IPS-20b (cell line): Measurements from ENCODE around the gene NEU1.
A peak's percentile ranks its signal among the peaks of the same experiment; 100 is the strongest.

Experiments used
- H3K27ac ChIP-seq: one replicate; pipeline ENCODE4 v1.5.1; 2013; ENCODE audit warnings: low read length
- H3K27me3 ChIP-seq: 2 replicates; pipeline ENCODE4 v1.6.1; 2013; ENCODE audit warnings: mild to moderate bottlenecking, low read length, inconsistent platforms; ENCODE audit not compliant: insufficient read depth
- H3K36me3 ChIP-seq: 2 replicates; pipeline ENCODE4 v1.6.1; 2013; ENCODE audit warnings: low read depth, mild to moderate bottlenecking, inconsistent platforms, low read length, moderate library complexity; ENCODE audit not compliant: insufficient read depth
- H3K4me1 ChIP-seq: 2 replicates; pipeline ENCODE4 v1.6.1; 2013; ENCODE audit warnings: mild to moderate bottlenecking, control low read depth, inconsistent platforms, low read length, moderate library complexity; ENCODE audit not compliant: insufficient read depth
- H3K4me3 ChIP-seq: 2 replicates; pipeline ENCODE4 v1.5.1; 2013; ENCODE audit warnings: mild to moderate bottlenecking, low read length, inconsistent platforms
- H3K9ac ChIP-seq: 2 replicates; pipeline ENCODE4 v1.6.1; 2013; ENCODE audit warnings: low read depth, mild to moderate bottlenecking, inconsistent platforms, low read length, moderate library complexity
- H3K9me3 ChIP-seq: 2 replicates; pipeline ENCODE4 v1.6.1; 2013; ENCODE audit warnings: mild to moderate bottlenecking, low read depth, low read length, inconsistent platforms; ENCODE audit not compliant: insufficient read depth

Gene NEU1

DNA sequence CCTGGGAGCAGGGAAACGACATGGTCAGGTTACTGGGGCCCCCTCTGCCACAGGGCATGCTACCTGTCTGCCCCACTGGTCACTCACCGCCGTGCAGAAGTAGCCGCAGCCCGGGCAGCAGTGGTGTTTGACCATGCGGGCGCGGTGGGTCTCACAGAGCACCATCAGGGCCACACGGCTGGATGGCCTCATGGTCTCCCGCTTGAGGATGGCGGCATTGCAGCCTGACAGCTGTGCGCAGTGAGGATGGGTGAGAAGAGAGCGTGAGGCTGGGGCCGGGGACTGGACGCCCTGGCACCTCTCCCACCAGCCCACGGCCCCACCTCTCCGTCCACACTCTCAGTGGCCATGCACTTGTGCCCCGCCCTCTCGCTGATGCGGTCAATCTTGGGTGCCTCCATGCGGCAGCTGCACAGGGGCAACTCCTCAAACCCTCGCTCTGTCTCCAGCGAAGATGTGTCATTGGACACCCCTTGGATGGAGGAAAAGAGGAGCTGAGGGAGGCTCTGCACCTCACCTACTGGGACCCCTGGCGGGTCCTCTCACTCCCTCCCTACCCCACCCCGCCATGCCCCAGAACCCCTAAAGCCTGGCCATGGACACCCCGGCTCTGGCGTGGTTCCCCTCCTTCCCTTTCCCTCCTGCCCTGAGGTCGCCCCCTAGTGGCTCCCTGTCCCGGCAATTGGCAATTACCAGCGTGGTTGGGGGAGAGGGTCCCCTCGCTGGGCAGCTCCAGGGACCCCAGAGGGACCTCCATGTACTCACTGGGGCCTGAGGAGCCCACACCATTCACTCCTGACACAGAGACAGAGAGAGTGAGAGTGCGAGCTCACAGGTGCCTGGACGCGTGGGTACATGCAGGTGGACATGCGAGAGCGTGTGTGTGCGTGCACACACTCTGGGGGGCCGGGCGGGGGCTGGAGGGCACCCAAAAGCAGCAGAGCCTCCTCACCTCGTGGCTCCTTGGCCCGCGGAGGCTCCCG lies 25.9 kb upstream of the NEU1 start:
- Histone ChIP-seq H3K4me1 (no peaks in the 10 kb centered on the region), H3K9me3 (no peaks in the 10 kb centered on the region), H3K9ac (no peak overlapping the region), H3K36me3 (peaks cover 94% of the 10 kb centered on the region), H3K4me3 (no peak overlapping the region), H3K27me3 (no peaks in the 10 kb centered on the region), H3K27ac (no peak overlapping the region)

DNA sequence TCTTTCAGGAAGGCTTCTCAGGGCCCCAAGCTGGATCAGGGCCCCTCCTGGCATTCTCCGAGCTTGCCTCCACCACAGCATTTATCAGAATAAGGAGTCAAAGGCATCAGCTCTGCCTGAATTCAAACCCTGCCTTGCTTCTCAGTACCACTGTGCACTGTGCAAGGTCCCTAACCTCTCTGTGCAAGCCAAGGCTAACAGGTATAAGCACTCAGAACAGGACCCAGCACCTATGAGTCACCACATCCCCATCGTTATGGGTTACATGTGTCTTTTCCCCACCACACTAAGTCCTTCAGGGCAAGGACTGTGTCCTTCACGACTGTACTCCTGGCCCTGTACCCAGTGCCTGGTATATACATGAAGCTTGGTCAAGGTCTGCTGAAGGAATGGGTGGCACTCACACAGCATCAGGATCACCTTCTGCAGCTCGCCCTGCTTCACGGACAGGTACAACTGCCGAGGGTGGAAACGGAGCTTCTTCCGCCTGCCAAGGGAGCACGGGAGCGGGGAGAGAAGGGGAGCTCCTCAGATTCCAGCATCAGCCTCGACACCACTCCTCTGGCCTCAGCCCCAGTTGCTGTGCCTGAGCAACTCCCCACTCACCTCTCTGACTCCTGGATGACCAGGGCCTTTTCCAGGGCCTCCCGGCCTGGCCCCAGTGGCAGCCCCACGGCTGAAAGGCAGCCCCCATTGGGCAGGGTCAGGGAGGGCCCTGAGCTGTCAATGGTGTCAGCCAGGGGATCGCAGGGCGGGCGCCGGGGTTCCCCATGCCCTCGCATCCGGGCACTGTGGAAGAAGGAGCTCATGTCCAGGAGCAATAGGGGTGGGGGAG lies 24.8 kb upstream of the NEU1 start:
- H3K9me3 ChIP-seq: no peaks in the 10 kb centered on the region
- no peak overlapping the region for H3K9ac ChIP-seq
- H3K4me1 ChIP-seq: no peaks in the 10 kb centered on the region
- no peak overlapping the region for H3K4me3 ChIP-seq
- no peaks in the 10 kb centered on the region for H3K27me3 ChIP-seq
- H3K27ac ChIP-seq: no peak overlapping the region
- H3K36me3 ChIP-seq: peaks cover 94% of the 10 kb centered on the region

DNA sequence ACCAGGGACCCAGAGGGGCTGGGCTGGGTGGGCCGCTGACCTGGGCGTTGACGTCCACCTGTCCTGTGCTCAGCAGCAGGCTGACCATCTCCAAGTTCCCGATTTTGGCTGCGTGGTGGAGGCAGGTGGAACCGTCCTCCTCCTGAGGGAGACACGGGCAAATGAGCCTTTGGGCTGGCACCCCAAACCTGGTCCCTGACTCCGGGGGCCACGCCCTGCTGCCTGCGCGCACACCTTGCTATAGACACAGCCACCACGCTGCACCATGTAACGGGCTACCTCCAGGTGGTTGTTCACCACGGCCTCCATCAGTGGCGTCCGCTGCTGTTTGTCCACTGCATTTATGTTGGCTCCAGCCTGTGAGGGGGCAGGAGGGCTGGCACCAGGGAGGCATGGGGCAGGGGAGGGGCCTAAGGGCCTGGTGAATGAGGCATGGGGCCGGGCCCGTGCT lies 23.9 kb upstream of the NEU1 start:
- Histone ChIP-seq H3K4me3 (no peak overlapping the region), H3K36me3 (peaks cover 91% of the 10 kb centered on the region), H3K27me3 (no peaks in the 10 kb centered on the region), H3K4me1 (no peaks in the 10 kb centered on the region), H3K27ac (no peak overlapping the region), H3K9ac (no peak overlapping the region), H3K9me3 (no peaks in the 10 kb centered on the region)

DNA sequence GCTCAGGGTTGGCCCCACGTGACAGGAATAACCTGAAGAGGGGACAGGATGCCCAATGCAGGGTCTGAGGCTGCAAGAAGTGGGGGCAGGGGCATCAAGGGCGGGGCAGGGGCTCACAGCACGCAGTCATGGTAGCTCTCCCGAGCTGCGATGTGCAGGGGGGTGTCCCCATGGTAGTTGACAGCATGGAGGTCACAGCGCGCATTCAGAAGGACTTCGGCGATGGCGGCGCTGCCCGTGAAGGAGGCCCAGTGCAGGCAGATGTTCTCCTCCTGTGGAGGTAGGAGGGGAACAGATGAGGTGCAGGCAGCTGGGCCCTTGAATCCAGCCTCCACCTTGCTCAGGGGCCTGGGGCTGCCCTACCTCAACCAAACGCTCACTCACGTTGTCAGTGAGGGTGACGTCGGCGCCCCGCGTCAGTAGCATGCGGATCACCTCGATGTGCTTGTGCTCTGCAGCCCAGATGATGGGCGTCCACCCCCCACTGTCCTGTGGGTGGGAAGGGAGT lies 22.0 kb upstream of the NEU1 start:
- Histone ChIP-seq H3K4me3 (no peak overlapping the region), H3K9me3 (no peaks in the 10 kb centered on the region), H3K27me3 (no peaks in the 10 kb centered on the region), H3K9ac (no peak overlapping the region), H3K27ac (no peak overlapping the region), H3K36me3 (peaks cover 96% of the 10 kb centered on the region), H3K4me1 (no peaks in the 10 kb centered on the region)

DNA sequence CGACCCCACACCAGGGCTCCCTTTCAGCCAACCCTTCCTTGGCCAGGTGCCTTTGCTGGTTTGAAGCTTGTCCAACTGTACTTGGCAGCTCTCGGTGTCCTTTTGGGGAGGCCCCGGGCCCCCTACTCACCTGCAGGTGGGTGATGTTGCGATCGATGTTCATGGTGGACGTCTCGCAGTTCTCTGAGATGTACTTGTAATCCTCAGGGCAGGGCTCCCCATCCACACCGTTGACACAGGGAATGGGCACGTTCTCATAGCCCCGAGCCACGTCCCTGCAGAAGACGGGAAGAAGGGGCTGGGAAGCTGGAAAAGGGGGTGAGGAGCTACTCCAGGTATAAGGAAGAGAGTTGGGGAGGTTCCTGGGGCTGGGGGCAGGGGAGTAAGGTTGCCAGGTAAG lies 21.1 kb upstream of the NEU1 start:
- Histone ChIP-seq H3K27ac (no peak overlapping the region), H3K9ac (no peak overlapping the region), H3K4me3 (no peak overlapping the region), H3K27me3 (no peaks in the 10 kb centered on the region), H3K9me3 (no peaks in the 10 kb centered on the region), H3K36me3 (peaks cover 89% of the 10 kb centered on the region), H3K4me1 (no peaks in the 10 kb centered on the region)

DNA sequence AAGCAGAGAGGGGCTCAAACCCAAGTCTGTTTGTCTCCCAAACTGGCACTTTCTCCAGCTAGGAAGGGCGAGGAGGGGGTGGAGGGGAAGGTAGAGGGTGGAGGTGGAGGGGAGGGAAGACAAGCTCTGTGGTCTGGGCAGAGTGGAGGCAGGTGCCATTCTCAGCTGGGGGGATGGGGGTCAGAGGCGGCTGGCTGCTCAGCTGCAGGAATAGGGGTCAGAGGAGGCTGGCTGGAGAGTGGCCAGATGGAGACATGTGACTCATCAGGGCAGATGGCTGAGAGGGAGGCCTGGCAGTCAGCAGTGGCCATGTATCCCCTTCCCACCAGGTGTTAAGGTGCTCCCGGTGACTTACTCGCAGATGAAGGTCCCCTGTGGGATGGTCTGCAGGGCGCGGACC lies 19.7 kb upstream of the NEU1 start:
- Histone ChIP-seq H3K4me3 (no peak overlapping the region), H3K36me3 (peaks cover 75% of the 10 kb centered on the region), H3K9ac (no peak overlapping the region), H3K9me3 (no peaks in the 10 kb centered on the region), H3K27ac (no peak overlapping the region), H3K27me3 (no peaks in the 10 kb centered on the region), H3K4me1 (no peaks in the 10 kb centered on the region)

DNA sequence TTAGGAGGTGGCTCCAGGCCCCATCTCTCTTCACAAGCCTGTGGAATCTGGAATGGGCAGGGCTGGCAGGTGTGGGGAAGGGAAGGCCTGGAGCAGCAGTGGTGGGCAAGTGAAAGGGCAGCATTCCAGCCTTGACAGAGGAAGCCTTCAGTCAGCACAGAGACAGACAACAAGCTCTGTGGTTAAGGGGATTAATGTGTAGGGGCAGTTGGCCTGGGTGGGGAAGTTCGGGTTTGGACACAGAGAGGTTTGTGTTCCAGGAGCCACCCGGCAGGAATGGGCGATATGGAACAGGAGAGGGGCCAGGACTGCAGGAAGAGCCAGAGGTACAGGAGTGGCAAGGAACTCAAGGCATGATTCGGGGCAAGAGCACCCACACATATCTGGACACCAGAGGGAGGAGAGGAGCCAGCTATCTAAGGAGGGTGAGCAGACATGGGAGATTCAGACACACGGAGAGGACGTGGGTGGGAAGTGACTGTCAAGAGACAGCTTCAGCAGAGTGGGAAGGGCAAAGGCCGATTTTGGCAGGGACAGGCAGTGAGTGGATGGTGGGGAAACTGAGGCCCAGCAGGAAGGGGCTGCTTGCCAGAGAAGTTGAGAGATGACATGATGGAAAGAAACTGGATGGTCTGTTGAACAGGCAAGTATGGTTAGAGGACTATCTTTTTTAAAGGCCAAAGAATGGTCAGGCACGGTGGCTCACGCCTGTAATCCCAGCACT lies 18.7 kb upstream of the NEU1 start:
- no peak overlapping the region for H3K27ac ChIP-seq
- H3K36me3 ChIP-seq: peaks cover 65% of the 10 kb centered on the region
- H3K27me3 ChIP-seq: no peaks in the 10 kb centered on the region
- H3K9ac ChIP-seq: no peak overlapping the region
- H3K4me1 ChIP-seq: no peaks in the 10 kb centered on the region
- no peaks in the 10 kb centered on the region for H3K9me3 ChIP-seq
- no peak overlapping the region for H3K4me3 ChIP-seq

DNA sequence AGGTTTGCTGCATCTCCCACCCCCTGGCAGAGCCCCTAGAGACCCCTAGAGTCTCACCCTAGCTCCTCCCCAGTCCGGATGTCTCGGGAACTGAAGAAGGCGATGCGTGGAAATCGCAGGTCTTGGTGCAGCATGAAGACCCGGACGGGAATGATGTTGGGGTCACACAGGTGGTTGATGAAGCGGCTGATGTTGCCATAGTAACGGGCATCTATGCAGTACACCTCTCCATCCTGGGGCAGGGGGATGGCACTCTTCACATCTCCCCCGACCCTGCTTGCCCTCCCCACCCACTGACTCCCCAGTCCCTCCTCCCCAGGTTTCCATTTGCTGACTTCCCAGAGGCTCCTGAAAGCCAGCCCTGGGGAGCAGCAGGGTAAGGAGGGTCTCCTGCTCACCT lies 18.0 kb upstream of the NEU1 start:
- H3K9ac ChIP-seq: no peak overlapping the region
- H3K9me3 ChIP-seq: no peaks in the 10 kb centered on the region
- no peak overlapping the region for H3K27ac ChIP-seq
- no peaks in the 10 kb centered on the region for H3K27me3 ChIP-seq
- peaks cover 59% of the 10 kb centered on the region for H3K36me3 ChIP-seq
- no peaks in the 10 kb centered on the region for H3K4me1 ChIP-seq
- no peak overlapping the region for H3K4me3 ChIP-seq

DNA sequence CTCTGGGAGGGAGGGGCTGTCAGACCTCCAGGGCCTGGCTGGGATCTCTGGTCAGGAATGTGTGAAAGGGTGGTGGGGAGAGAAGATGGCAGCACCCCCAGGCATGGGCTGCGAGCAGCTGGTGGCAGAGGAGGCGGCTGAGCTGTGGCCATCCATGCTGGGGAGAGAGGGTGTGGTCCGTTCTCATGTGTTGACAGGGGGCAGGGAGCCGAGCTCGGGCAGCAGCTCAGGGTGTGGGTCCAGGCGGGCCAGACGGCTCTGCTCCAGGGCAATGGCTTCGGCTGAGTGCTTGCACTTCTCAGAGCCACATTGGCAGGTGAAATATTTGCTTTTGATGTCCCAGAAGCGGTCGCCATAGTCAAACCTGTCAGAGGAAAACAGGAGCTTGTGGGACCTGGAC lies 17.3 kb upstream of the NEU1 start:
- no peak overlapping the region for H3K4me3 ChIP-seq
- no peak overlapping the region for H3K9ac ChIP-seq
- H3K27me3 ChIP-seq: no peaks in the 10 kb centered on the region
- H3K27ac ChIP-seq: no peak overlapping the region
- peaks cover 53% of the 10 kb centered on the region for H3K36me3 ChIP-seq
- no peaks in the 10 kb centered on the region for H3K4me1 ChIP-seq
- H3K9me3 ChIP-seq: no peaks in the 10 kb centered on the region

DNA sequence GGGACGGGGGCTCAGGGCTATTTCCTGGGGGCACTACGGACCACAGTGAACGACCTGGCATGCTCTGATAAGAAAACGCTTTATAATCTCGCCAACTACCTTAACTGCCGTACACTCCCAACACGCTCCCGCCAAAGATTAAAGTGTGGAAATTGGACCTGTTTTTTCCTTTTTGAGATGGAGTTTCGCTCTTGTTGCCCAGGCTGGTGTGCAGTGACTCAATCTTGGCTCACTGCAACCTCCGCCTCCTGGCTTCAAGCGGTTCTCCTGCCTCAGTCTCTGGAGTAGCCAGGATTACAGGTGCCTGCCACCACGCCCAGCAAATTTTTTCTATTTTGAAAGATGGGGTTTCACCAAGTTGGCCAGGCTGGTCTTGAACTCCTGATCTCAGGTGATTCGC lies 16.5 kb upstream of the NEU1 start:
- H3K9me3 ChIP-seq: no peaks in the 10 kb centered on the region
- H3K27me3 ChIP-seq: no peaks in the 10 kb centered on the region
- peaks cover 45% of the 10 kb centered on the region for H3K36me3 ChIP-seq
- H3K9ac ChIP-seq: no peak overlapping the region
- no peaks in the 10 kb centered on the region for H3K4me1 ChIP-seq
- H3K27ac ChIP-seq: no peak overlapping the region
- H3K4me3 ChIP-seq: no peak overlapping the region

DNA sequence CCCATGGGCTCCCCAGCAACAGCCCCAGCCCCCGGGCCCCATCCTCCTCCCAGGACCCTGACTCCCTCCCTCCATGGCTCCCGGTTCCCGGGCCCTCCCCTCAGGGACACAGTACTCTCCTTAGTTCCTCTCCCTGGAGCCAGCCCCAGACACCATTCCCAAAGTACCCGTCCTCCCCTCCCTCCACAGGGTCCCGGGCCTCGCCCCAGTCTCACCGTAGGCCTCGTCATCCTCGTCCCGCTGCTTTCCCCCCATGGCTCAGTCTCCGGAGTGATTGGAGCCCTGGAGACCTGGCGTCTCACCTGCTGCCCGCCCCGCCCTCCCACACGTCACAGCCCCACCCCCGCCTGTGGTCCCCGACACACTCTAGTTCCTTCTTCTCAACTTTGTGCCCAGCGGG lies 16.1 kb upstream of the NEU1 start, which contains the start of gene SLC44A4:
SLC44A4 (minus strand) TSS at position 272 of the 400 bp plus-strand sequence; CDS start at position 255, 17 bp downstream.
- no peak within 1 kb of the TSS for H3K27ac ChIP-seq
- peaks cover 41% of the 10 kb centered on the region for H3K36me3 ChIP-seq
- no peaks in the 10 kb centered on the region for H3K9me3 ChIP-seq
- H3K4me3 ChIP-seq: peak within 1 kb of the TSS; percentile 49; the same call in 1 of the 2 replicates
- H3K4me1 ChIP-seq: no peaks in the 10 kb centered on the region
- peak within 1 kb of the TSS; percentile 6; the same call in 1 of the 2 replicates for H3K9ac ChIP-seq
- no peaks in the 10 kb centered on the region for H3K27me3 ChIP-seq
